ENCODE data around the gene KCNJ6.

- TF ChIP-seq CTCF (conservative IDR thresholded peaks at IDR 0.05; ENCODE audit: low read length): no peak
- no peak for TF ChIP-seq EZH2phosphoT487 (IDR thresholded peaks at IDR 0.05; ENCODE audit: borderline replicate concordance, low read depth, low read length)
These were observed 27.6 kb downstream of the KCNJ6 start for GRCh38 chr21:37888659-37889058.
